GM23248 (cell line): Measurements from ENCODE around the gene CD8A. TPM values are rescaled to one million over a fixed set of nuclear protein-coding genes. Genes with fewer than 3 reads are reported as not detected.

Source experiments
- DNase-seq: peaks from one replicate; pipeline ENCODE4 v3.0.0-alpha.2; 2015
- H2AFZ ChIP-seq: fragments of 200-600 bp; sonication (generic); 2 replicates; pipeline ENCODE4 v1.6.1; 2016; ENCODE audit warnings: antibody characterized with exemption
- H3F3A ChIP-seq: fragments of 200-600 bp; sonication (generic); 2 replicates; pipeline ENCODE4 v1.6.1; 2016; ENCODE audit warnings: mild to moderate bottlenecking, antibody characterized with exemption, mixed run types; ENCODE audit not compliant: insufficient read depth
- H3K27ac ChIP-seq: fragments of 200-600 bp; sonication (generic); 2 replicates; pipeline ENCODE4 v1.5.1; 2016; ENCODE audit warnings: mild to moderate bottlenecking
- H3K27me3 ChIP-seq: fragments of 200-600 bp; sonication (generic); replicated peaks from 2 replicates; pipeline ENCODE4 v1.6.1; 2016; ENCODE audit warnings: mild to moderate bottlenecking; ENCODE audit not compliant: insufficient read depth
- H3K36me3 ChIP-seq: fragments of 200-600 bp; sonication (generic); 2 replicates; pipeline ENCODE4 v1.6.1; 2016; ENCODE audit warnings: low read depth, mild to moderate bottlenecking
- H3K4me1 ChIP-seq: fragments of 200-600 bp; sonication (generic); 2 replicates; pipeline ENCODE4 v1.6.1; 2016; ENCODE audit warnings: mild to moderate bottlenecking; ENCODE audit not compliant: insufficient read depth
- H3K4me2 ChIP-seq: fragments of 200-600 bp; sonication (generic); one replicate; pipeline ENCODE4 v1.6.1; 2016; ENCODE audit warnings: mild to moderate bottlenecking; ENCODE audit not compliant: unreplicated experiment
- H3K4me3 ChIP-seq: fragments of 200-600 bp; sonication (generic); 2 replicates; pipeline ENCODE4 v1.5.1; 2016; ENCODE audit warnings: mild to moderate bottlenecking
- H3K79me2 ChIP-seq: fragments of 200-600 bp; sonication (generic); 2 replicates; pipeline ENCODE4 v1.6.1; 2016; ENCODE audit warnings: mild to moderate bottlenecking; ENCODE audit not compliant: insufficient read depth
- H3K9ac ChIP-seq: fragments of 200-600 bp; sonication (generic); 2 replicates; pipeline ENCODE4 v1.6.1; 2016; ENCODE audit warnings: mild to moderate bottlenecking
- H3K9me2 ChIP-seq: fragments of 200-600 bp; sonication (generic); 2 replicates; pipeline ENCODE4 v1.6.1; 2016; ENCODE audit warnings: mixed run types, mild to moderate bottlenecking, moderate library complexity; ENCODE audit not compliant: insufficient read depth
- H3K9me3 ChIP-seq: fragments of 200-600 bp; sonication (generic); one replicate; pipeline ENCODE4 v1.6.1; 2017; ENCODE audit warnings: low read depth
- H4K20me1 ChIP-seq: fragments of 200-600 bp; sonication (generic); 2 replicates; pipeline ENCODE4 v1.6.0; 2016; ENCODE audit not compliant: insufficient read depth
- EZH2 ChIP-seq: fragments of 200-600 bp; sonication (generic); IDR thresholded peaks from 2 replicates; pipeline ENCODE4 v1.6.1; 2018; ENCODE audit warnings: antibody characterized with exemption, mild to moderate bottlenecking; ENCODE audit not compliant: insufficient read depth, poor library complexity, severe bottlenecking
- EZH2phosphoT487 ChIP-seq: fragments of 200-600 bp; sonication (generic); IDR thresholded peaks from 2 replicates; pipeline ENCODE4 v1.6.1; 2018; ENCODE audit warnings: antibody characterized with exemption, moderate library complexity, mild to moderate bottlenecking, low read depth; ENCODE audit not compliant: insufficient read depth
- WGBS, 2 experiments: methylation state at CpG; one replicate each; pipeline ENCODE4 v1.1.6; 2015 to 2017; ENCODE audit warnings: low lambda C conversion rate in 2 of 2, low coverage in 1 of 2; ENCODE audit errors: missing lambda C conversion rate in 2 of 2; 5-methylcytosine and 5-hydroxymethylcytosine counted together
- in situ Hi-C: fragments of 300-500 bp; cut with MboI; formaldehyde crosslinking; loops from 2 replicates; pipeline ENCODE4 v1.15.0; 2020
- polyA plus RNA-seq: library from polyadenylated mRNA; unstranded; fragments of >200 nt; fragmentation: Nextera tagmentation; extraction: Ambion mirVana; gene quantifications from 2 replicates; pipeline ENCODE4 v1.2.1, GENCODE V29; 2016
- total RNA-seq: library from RNA; depleted of rRNA; stranded (reverse); fragments of >200 nt; shearing (Covaris generic); gene quantifications from 2 replicates; pipeline ENCODE4 v1.2.3, GENCODE V29; 2014

The CD8A gene
- total and polyA plus RNA-seq, 2 experiments from 2014 or later: 0.86 TPM; not detected in 1

GRCh38 chr2:86783615-86784339 lies 6.9 kb downstream of the CD8A start:
- no peaks in the 10 kb centered on the region for H4K20me1 ChIP-seq
- H3K4me3 ChIP-seq: no peak overlapping the region
- H3K9ac ChIP-seq: no peak overlapping the region
- H2AFZ ChIP-seq: no peak overlapping the region
- TF ChIP-seq EZH2 (no peak), EZH2phosphoT487 (no peak)
- H3K4me1 ChIP-seq: no peaks in the 10 kb centered on the region
- no peak overlapping the region for H3K27ac ChIP-seq
- H3K36me3 ChIP-seq: no peaks in the 10 kb centered on the region
- 71 to 76% methylated on average over 8 of the region's 8 CpGs for WGBS, 2 experiments
- no peaks in the 10 kb centered on the region for H3K9me3 ChIP-seq
- H3K79me2 ChIP-seq: no peaks in the 10 kb centered on the region
- H3K4me2 ChIP-seq: no peak overlapping the region
- in situ Hi-C loops: no loop called here
- no peak for DNase-seq
- peaks cover 17% of the 10 kb centered on the region for H3K27me3 ChIP-seq
- no peaks in the 10 kb centered on the region for H3F3A ChIP-seq
- H3K9me2 ChIP-seq: no peaks in the 10 kb centered on the region

GRCh38 chr2:86782748-86783147 lies 8.0 kb downstream of the CD8A start:
- H3K79me2 ChIP-seq: no peaks in the 10 kb centered on the region
- H3K36me3 ChIP-seq: no peaks in the 10 kb centered on the region
- H3K9ac ChIP-seq: no peak overlapping the region
- H4K20me1 ChIP-seq: no peaks in the 10 kb centered on the region
- H3F3A ChIP-seq: no peaks in the 10 kb centered on the region
- H3K4me3 ChIP-seq: no peak overlapping the region
- H3K4me2 ChIP-seq: no peak overlapping the region
- DNase-seq: no peak
- H2AFZ ChIP-seq: no peak overlapping the region
- H3K4me1 ChIP-seq: no peaks in the 10 kb centered on the region
- H3K9me3 ChIP-seq: no peaks in the 10 kb centered on the region
- peaks cover 10% of the 10 kb centered on the region; the same call in 1 of the 2 replicates for H3K27me3 ChIP-seq
- TF ChIP-seq EZH2phosphoT487 (no peak), EZH2 (no peak)
- H3K9me2 ChIP-seq: no peaks in the 10 kb centered on the region
- 70 to 74% methylated on average over 7 of the region's 7 CpGs for WGBS, 2 experiments
- in situ Hi-C loops: no loop called here
- no peak overlapping the region for H3K27ac ChIP-seq

GRCh38 chr2:86781363-86781762 lies 9.3 kb downstream of the CD8A start:
- H3K27me3 ChIP-seq: 0 out of 2 replicates have a peak, but pooled peaks cover 4% of the 10 kb centered on the region
- in situ Hi-C loops: no loop called here

GRCh38 chr2:86779971-86780370 lies 10.7 kb downstream of the CD8A start:
- in situ Hi-C loops: no loop called here
- no peak overlapping the region for H3K4me2 ChIP-seq
- H3K9me3 ChIP-seq: no peaks in the 10 kb centered on the region
- H3K9me2 ChIP-seq: no peaks in the 10 kb centered on the region
- no peak overlapping the region for H3K4me3 ChIP-seq
- no peaks in the 10 kb centered on the region for H3K27me3 ChIP-seq
- H3K4me1 ChIP-seq: no peaks in the 10 kb centered on the region
- WGBS, 2 experiments: 42 to 55% methylated on average over 3 of the region's 3 CpGs
- TF ChIP-seq EZH2 (no peak), EZH2phosphoT487 (no peak)
- H4K20me1 ChIP-seq: no peaks in the 10 kb centered on the region
- H3K27ac ChIP-seq: no peak overlapping the region
- H2AFZ ChIP-seq: no peak overlapping the region
- H3K9ac ChIP-seq: no peak overlapping the region
- H3K36me3 ChIP-seq: no peaks in the 10 kb centered on the region
- no peaks in the 10 kb centered on the region for H3F3A ChIP-seq
- no peak for DNase-seq
- no peaks in the 10 kb centered on the region for H3K79me2 ChIP-seq

More at GRCh38 chr2:86781363-86781762, 9.3 kb downstream of the CD8A start:
- Histone ChIP-seq H3K9me3 (no peaks in the 10 kb centered on the region), H3K9ac (no peak overlapping the region), H3F3A (no peaks in the 10 kb centered on the region), H3K79me2 (no peaks in the 10 kb centered on the region), H2AFZ (no peak overlapping the region), H3K9me2 (no peaks in the 10 kb centered on the region), H3K4me2 (no peak overlapping the region), H3K36me3 (no peaks in the 10 kb centered on the region), H4K20me1 (no peaks in the 10 kb centered on the region), H3K4me3 (no peak overlapping the region), H3K27ac (no peak overlapping the region), H3K4me1 (no peaks in the 10 kb centered on the region)
- 57 to 61% methylated on average over 9 of the region's 9 CpGs for WGBS, 2 experiments
- TF ChIP-seq EZH2phosphoT487: no peak
- no peak for TF ChIP-seq EZH2
- no peak for DNase-seq
